Measurements from ENCODE around the gene CHRNA10.

Gene CHRNA10

GRCh38 chr11:3671334-3672254, at the start of gene CHRNA10:
Gene CHRNA10 (minus strand): TSS chr11:3671384. CDS start chr11:3671312, 72 bp downstream.
- no peak for DNase-seq (ENCODE audit: low spot score)

- DNase-seq (ENCODE audit: low spot score), result no peak
Measured at GRCh38 chr11:3712274-3712673, 41.1 kb upstream of the CHRNA10 start.

GRCh38 chr11:3710485-3711259, 39.5 kb upstream of the CHRNA10 start:
- no peak for DNase-seq (ENCODE audit: low spot score)

GRCh38 chr11:3709977-3710376, 38.8 kb upstream of the CHRNA10 start:
- no peak for DNase-seq (ENCODE audit: low spot score)

GRCh38 chr11:3707176-3707575, 36.0 kb upstream of the CHRNA10 start:
- no peak for DNase-seq (ENCODE audit: low spot score)

- no peak for DNase-seq (ENCODE audit: low spot score)
Measured at GRCh38 chr11:3703383-3703782, 32.2 kb upstream of the CHRNA10 start.

GRCh38 chr11:3700910-3701309, 29.7 kb upstream of the CHRNA10 start:
- no peak for DNase-seq (ENCODE audit: low spot score)

GRCh38 chr11:3700410-3700809, 29.2 kb upstream of the CHRNA10 start:
- no peak for DNase-seq (ENCODE audit: low spot score)

GRCh38 chr11:3686751-3687150, 15.6 kb upstream of the CHRNA10 start:
- DNase-seq (ENCODE audit: low spot score), result no peak

- DNase-seq (ENCODE audit: low spot score), result no peak
Measured at GRCh38 chr11:3685923-3686322, 14.7 kb upstream of the CHRNA10 start.

- DNase-seq (ENCODE audit: low spot score), result no peak
Measured at GRCh38 chr11:3684819-3685172, 13.6 kb upstream of the CHRNA10 start.

GRCh38 chr11:3684129-3684818, 13.1 kb upstream of the CHRNA10 start:
- DNase-seq (ENCODE audit: low spot score), result no peak

GRCh38 chr11:3683039-3683438, 11.9 kb upstream of the CHRNA10 start:
- DNase-seq (ENCODE audit: low spot score), result no peak

GRCh38 chr11:3679077-3679476, 7.9 kb upstream of the CHRNA10 start:
- no peak for DNase-seq (ENCODE audit: low spot score)

GRCh38 chr11:3675971-3676370, 4.8 kb upstream of the CHRNA10 start:
- DNase-seq (ENCODE audit: low spot score), result no peak

GRCh38 chr11:3674189-3674588, 3.0 kb upstream of the CHRNA10 start:
- DNase-seq (ENCODE audit: low spot score), result no peak

- no peak for DNase-seq (ENCODE audit: low spot score)
Measured at GRCh38 chr11:3669742-3670183, 1.4 kb downstream of the CHRNA10 start.

- DNase-seq (ENCODE audit: low spot score), result no peak
Measured at GRCh38 chr11:3669128-3669527, 2.1 kb downstream of the CHRNA10 start.

- DNase-seq (ENCODE audit: low spot score), result no peak
Measured at GRCh38 chr11:3667149-3668035, 3.8 kb downstream of the CHRNA10 start.

- no peak for DNase-seq (ENCODE audit: low spot score)
Measured at GRCh38 chr11:3666023-3666530, 5.1 kb downstream of the CHRNA10 start.

GRCh38 chr11:3665336-3666022, 5.7 kb downstream of the CHRNA10 start:
- no peak for DNase-seq (ENCODE audit: low spot score)
